Colonic mucosa (tissue), 4 donors: ENCODE measurements around the gene FLNC. TPM values are rescaled to one million over a fixed set of nuclear protein-coding genes. Genes with fewer than 3 reads are reported as not detected.

Experiments
- DNase-seq: peaks from one replicate; pipeline ENCODE4 v3.0.0-alpha.2; 2020
- H3K27ac ChIP-seq: fragments of 200-600 bp; one replicate; pipeline ENCODE4 v1.8.0; 2021
- H3K27me3 ChIP-seq: fragments of 200-600 bp; one replicate; pipeline ENCODE4 v1.8.0; 2021
- H3K36me3 ChIP-seq: fragments of 200-600 bp; one replicate; pipeline ENCODE4 v1.8.0; 2021
- H3K4me1 ChIP-seq: fragments of 200-600 bp; one replicate; pipeline ENCODE4 v1.8.0; 2021; ENCODE audit warnings: mild to moderate bottlenecking
- H3K4me3 ChIP-seq: fragments of 200-600 bp; one replicate; pipeline ENCODE4 v1.8.0; 2021
- H3K9ac ChIP-seq, 2 donors: one replicate each; pipeline ENCODE4 v1.7.0; 2013; ENCODE audit warnings: control low read depth in 2 of 2, low read depth in 2 of 2, low read length in 2 of 2
- H3K9me3 ChIP-seq: fragments of 200-600 bp; one replicate; pipeline ENCODE4 v1.8.0; 2021
- CTCF ChIP-seq: fragments of 200-600 bp; IDR thresholded peaks from one replicate; pipeline ENCODE4 v1.8.0; 2022; ENCODE audit warnings: antibody characterized with exemption, mild to moderate bottlenecking
- intact Hi-C: fragments of 100-400 bp; cut with DNase I; formaldehyde crosslinking; loops from one replicate; pipeline ENCODE4 v1.14.1; 2022
- total RNA-seq, 2 donors: library from RNA; stranded (reverse); fragmentation: NEBNext Ultra II Directional in 1 of 2; extraction: Animal tissue kit (Norgen Biotek cat#: 25700) in 1 of 2; gene quantifications; one replicate each; pipeline ENCODE4 v1.2.1, GENCODE V29; 2021
- donor health status: healthy.
- donor health status: DM: no; HTN: no; CAD: no.
- donor health status: DM: no; HTN: no; CAD: no.

FLNC gene
- total RNA-seq, 2 donors from 2014 or later = 4.5 to 88.6 TPM

- DNase-seq = no peak
- no peak for TF ChIP-seq CTCF
- Histone ChIP-seq H3K4me1 (no peaks in the 10 kb centered on the region), H3K9ac (no peak overlapping the region), H3K4me3 (no peak overlapping the region), H3K36me3 (no peaks in the 10 kb centered on the region), H3K9me3 (no peaks in the 10 kb centered on the region), H3K27ac (no peak overlapping the region), H3K27me3 (no peaks in the 10 kb centered on the region)
- intact Hi-C loops = loop anchor here (10.0 kb wide), 1 partner anchor 280 kb away; no protein-coding TSS in a partner anchor
These were observed 54.6 kb downstream of the FLNC start for GRCh38 chr7:128884561-128885369.

GRCh38 chr7:128885370-128886187, 55.4 kb downstream of the FLNC start:
- DNase-seq = no peak
- intact Hi-C loops = loop anchor here (10.0 kb wide), 1 partner anchor 281 kb away; no protein-coding TSS in a partner anchor
- H3K27me3 ChIP-seq = no peaks in the 10 kb centered on the region
- H3K9ac ChIP-seq = no peak overlapping the region
- no peaks in the 10 kb centered on the region for H3K36me3 ChIP-seq
- H3K4me1 ChIP-seq = no peaks in the 10 kb centered on the region
- no peak for TF ChIP-seq CTCF
- no peak overlapping the region for H3K4me3 ChIP-seq
- H3K27ac ChIP-seq = no peak overlapping the region
- no peaks in the 10 kb centered on the region for H3K9me3 ChIP-seq

- no peak for TF ChIP-seq CTCF
- Histone ChIP-seq H3K9ac (no peak overlapping the region), H3K4me3 (no peak overlapping the region), H3K4me1 (no peaks in the 10 kb centered on the region), H3K36me3 (no peaks in the 10 kb centered on the region), H3K27ac (no peak overlapping the region), H3K27me3 (peaks cover 9% of the 10 kb centered on the region), H3K9me3 (no peaks in the 10 kb centered on the region)
- intact Hi-C loops = loop anchor here (10.0 kb wide), 1 partner anchor 282 kb away; no protein-coding TSS in a partner anchor
- no peak for DNase-seq
These were observed 56.4 kb downstream of the FLNC start for GRCh38 chr7:128886391-128887168.

GRCh38 chr7:128887169-128888038, 57.2 kb downstream of the FLNC start:
- no peak for TF ChIP-seq CTCF
- intact Hi-C loops = loop anchor here (10.0 kb wide), 1 partner anchor 283 kb away; no protein-coding TSS in a partner anchor
- no peak for DNase-seq
- Histone ChIP-seq H3K27ac (no peak overlapping the region), H3K4me1 (no peaks in the 10 kb centered on the region), H3K27me3 (peaks cover 12% of the 10 kb centered on the region), H3K36me3 (no peaks in the 10 kb centered on the region), H3K9me3 (no peaks in the 10 kb centered on the region), H3K4me3 (no peak overlapping the region), H3K9ac (no peak overlapping the region)
